Measurements from ENCODE around the gene CTNND2. TPM values are rescaled to one million over a fixed set of nuclear protein-coding genes. Genes with fewer than 3 reads are reported as not detected.

The CTNND2 gene
- total RNA-seq, 1 experiment from 2014 or later = 7.0 TPM

DNA sequence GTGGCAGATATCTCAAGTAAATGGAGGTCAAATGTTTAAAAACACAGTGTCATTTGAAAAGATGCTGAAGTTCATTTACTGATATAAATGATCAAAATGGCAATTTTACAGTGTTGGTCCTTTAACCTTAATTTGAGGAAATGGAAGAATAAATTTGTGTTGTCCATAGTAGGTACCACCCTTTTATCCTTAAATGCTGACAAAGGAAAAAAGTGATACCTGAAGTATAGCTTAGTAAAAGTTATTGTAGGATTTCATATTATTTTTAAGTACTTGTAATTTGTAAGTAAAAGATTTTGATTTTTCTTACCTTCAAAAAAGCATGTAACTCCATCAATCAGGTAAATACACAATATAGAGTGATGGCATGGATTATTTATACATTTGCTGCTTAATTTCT is 976.6 kb downstream of the CTNND2 start:
- H3K4me3 Mint-ChIP-seq = no peak overlapping the region
- H3K9ac ChIP-seq (ENCODE audit: extremely low read depth, insufficient read length, low read length) = no peak overlapping the region
- no peaks in the 10 kb centered on the region for H4K20me1 ChIP-seq (ENCODE audit: control insufficient read depth, insufficient read depth, insufficient read length)
- H2BK15ac ChIP-seq (ENCODE audit: low read depth, low read length) = no peak overlapping the region
- H3K4ac ChIP-seq (ENCODE audit: low read depth, low read length) = no peak overlapping the region
- no peak overlapping the region for H3K4me2 ChIP-seq (ENCODE audit: insufficient read depth, insufficient read length, low read length)
- H3K27me3 Mint-ChIP-seq (ENCODE audit: low read depth) = peaks cover 3% of the 10 kb centered on the region; the same call in 1 of the 2 replicates
- no peak overlapping the region for H4K91ac ChIP-seq (ENCODE audit: insufficient read length, low read depth, low read length)
- TF ChIP-seq, protein P1, sequence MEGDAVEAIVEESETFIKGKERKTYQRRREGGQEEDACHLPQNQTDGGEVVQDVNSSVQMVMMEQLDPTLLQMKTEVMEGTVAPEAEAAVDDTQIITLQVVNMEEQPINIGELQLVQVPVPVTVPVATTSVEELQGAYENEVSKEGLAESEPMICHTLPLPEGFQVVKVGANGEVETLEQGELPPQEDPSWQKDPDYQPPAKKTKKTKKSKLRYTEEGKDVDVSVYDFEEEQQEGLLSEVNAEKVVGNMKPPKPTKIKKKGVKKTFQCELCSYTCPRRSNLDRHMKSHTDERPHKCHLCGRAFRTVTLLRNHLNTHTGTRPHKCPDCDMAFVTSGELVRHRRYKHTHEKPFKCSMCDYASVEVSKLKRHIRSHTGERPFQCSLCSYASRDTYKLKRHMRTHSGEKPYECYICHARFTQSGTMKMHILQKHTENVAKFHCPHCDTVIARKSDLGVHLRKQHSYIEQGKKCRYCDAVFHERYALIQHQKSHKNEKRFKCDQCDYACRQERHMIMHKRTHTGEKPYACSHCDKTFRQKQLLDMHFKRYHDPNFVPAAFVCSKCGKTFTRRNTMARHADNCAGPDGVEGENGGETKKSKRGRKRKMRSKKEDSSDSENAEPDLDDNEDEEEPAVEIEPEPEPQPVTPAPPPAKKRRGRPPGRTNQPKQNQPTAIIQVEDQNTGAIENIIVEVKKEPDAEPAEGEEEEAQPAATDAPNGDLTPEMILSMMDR (conservative IDR thresholded peaks at IDR 0.05) = no peak
- no peak overlapping the region for H2BK12ac ChIP-seq (ENCODE audit: insufficient read length, low read depth, low read length)
- no peak overlapping the region for H3K27ac Mint-ChIP-seq
- no peak for DNase-seq
- H3K23ac ChIP-seq (ENCODE audit: insufficient read length, low read depth, low read length) = no peak overlapping the region
- H3K27me3 ChIP-seq (ENCODE audit: insufficient read depth, low read length) = no peaks in the 10 kb centered on the region
- H3K79me2 ChIP-seq (ENCODE audit: insufficient read depth, low read length) = no peaks in the 10 kb centered on the region
- peaks cover 0 to 4% (median 0%) of the 10 kb centered on the region in 3 experiments; a peak in 3 of 7 replicates for H3K36me3 Mint-ChIP-seq (ENCODE audit: insufficient read depth in 1 of 3, low read depth in 3 of 3)
- H3K9me3 ChIP-seq (ENCODE audit: control insufficient read depth, low read depth, low read length) = no peaks in the 10 kb centered on the region
- H3K23me2 ChIP-seq (ENCODE audit: insufficient read length, low read depth, low read length, poor library complexity, severe bottlenecking) = no peaks in the 10 kb centered on the region
- no peak overlapping the region for H3K14ac ChIP-seq (ENCODE audit: insufficient read depth, low read length)
- H3T11ph ChIP-seq (ENCODE audit: low read length) = no peak overlapping the region
- peaks cover 7 to 12% of the 10 kb centered on the region in 2 experiments for H3K4me1 Mint-ChIP-seq
- H4K5ac ChIP-seq (ENCODE audit: insufficient read length, low read depth, low read length) = no peak overlapping the region
- no peak overlapping the region for H3K18ac ChIP-seq (ENCODE audit: insufficient read length, low read depth, low read length)
- H4K8ac ChIP-seq (replicated peaks; ENCODE audit: insufficient read length, low read depth, low read length) = no peak overlapping the region
- H3K9me3 Mint-ChIP-seq = peaks cover 5 to 7% of the 10 kb centered on the region in 2 experiments; a peak in 4 of 5 replicates
- no peak overlapping the region for H2BK5ac ChIP-seq (ENCODE audit: insufficient read length, low read length)
- H3K4me1 ChIP-seq (ENCODE audit: insufficient read depth, low read length) = no peaks in the 10 kb centered on the region
- no peak overlapping the region for H3K27ac ChIP-seq (ENCODE audit: insufficient read length, low read depth, low read length)
- no peak overlapping the region for H2BK20ac ChIP-seq (ENCODE audit: low read depth, low read length, poor library complexity, severe bottlenecking)
- no peaks in the 10 kb centered on the region for H3K79me1 ChIP-seq (ENCODE audit: insufficient read depth, low read depth, low read length, poor library complexity, severe bottlenecking)
- no peak overlapping the region for H2AFZ ChIP-seq (ENCODE audit: low read length)
- no peak overlapping the region for H2AK5ac ChIP-seq (ENCODE audit: insufficient read length, low read length)
- no peak overlapping the region for H2BK120ac ChIP-seq (ENCODE audit: low read depth, low read length, poor library complexity, severe bottlenecking)
- no peak overlapping the region for H3K56ac ChIP-seq (ENCODE audit: insufficient read length, low read depth, low read length)
